Measurements from ENCODE around the gene FUT1.

- TF ChIP-seq, protein P1, sequence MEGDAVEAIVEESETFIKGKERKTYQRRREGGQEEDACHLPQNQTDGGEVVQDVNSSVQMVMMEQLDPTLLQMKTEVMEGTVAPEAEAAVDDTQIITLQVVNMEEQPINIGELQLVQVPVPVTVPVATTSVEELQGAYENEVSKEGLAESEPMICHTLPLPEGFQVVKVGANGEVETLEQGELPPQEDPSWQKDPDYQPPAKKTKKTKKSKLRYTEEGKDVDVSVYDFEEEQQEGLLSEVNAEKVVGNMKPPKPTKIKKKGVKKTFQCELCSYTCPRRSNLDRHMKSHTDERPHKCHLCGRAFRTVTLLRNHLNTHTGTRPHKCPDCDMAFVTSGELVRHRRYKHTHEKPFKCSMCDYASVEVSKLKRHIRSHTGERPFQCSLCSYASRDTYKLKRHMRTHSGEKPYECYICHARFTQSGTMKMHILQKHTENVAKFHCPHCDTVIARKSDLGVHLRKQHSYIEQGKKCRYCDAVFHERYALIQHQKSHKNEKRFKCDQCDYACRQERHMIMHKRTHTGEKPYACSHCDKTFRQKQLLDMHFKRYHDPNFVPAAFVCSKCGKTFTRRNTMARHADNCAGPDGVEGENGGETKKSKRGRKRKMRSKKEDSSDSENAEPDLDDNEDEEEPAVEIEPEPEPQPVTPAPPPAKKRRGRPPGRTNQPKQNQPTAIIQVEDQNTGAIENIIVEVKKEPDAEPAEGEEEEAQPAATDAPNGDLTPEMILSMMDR (conservative IDR thresholded peaks at IDR 0.05 in 1 of 2, IDR thresholded peaks at IDR 0.05 in 1 of 2; ENCODE audit: extremely low read depth in 1 of 2, insufficient read depth in 1 of 2, low read depth in 1 of 2, low read length in 2 of 2) = no peak
- TF ChIP-seq EZH2 (IDR thresholded peaks at IDR 0.05; ENCODE audit: borderline replicate concordance, low read length) = no peak
These were observed 11.1 kb downstream of the FUT1 start for GRCh38 chr19:48741129-48741999.
